GM18907 (cell line): ENCODE data around the gene SIDT1.

Experiments used
- ATAC-seq: cut with Tn5 transposase; IDR thresholded peaks from one replicate; pipeline ENCODE4 v1.9.1; 2021; ENCODE audit warnings: mild to moderate bottlenecking, moderate library complexity; ENCODE audit not compliant: unreplicated experiment

Gene SIDT1

DNA sequence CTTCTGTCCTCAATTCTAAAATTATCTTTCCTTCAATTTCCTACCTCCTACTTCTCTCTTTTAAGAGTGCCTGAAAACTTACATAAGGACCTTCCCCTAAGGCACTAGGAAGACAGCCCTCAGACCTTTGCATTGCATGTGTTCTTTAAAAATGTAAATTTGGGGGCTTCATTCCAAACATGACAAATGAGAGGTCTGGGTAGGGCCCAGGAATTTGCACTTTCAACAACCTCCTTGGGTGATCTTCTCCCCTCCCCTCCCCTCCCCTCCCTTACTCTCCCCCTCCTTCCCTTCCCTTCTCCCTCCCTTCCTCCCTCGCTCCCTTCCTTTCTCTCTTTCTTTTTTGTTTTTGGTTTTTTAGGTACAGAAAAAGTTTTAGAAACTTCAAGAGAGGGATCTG, 145.4 kb downstream of the SIDT1 start:
- no peak for ATAC-seq

DNA sequence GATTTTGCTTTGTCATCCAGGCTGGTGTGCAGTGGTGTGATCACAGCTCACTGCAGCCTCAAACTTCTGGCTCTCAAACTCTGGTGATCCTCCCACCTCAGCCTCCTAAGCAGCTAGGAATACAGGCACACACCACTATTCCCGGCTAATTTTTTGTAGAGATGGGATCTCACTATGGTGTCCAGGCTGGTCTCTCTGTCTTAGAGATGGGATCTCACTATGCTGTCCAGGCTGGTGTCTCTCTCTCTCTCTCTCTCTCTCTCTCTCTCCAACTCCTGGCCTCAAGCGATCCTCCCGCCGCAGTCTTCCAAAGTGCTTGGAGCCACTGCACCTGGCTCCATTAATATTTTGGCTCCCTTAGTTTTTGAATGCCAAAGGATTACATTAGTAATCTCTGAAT, 146.4 kb downstream of the SIDT1 start:
- ATAC-seq: no peak
